Activated CD4-positive, alpha-beta T cell treated with anti-CD3 and anti-CD28 coated beads for 36 hours (primary cell): Measurements from ENCODE around the gene GGT6. TPM values are rescaled to one million over a fixed set of nuclear protein-coding genes. Genes with fewer than 3 reads are reported as not detected.
"Not testable (repeated sequence)": the region's sequence is repeated elsewhere in the genome, so short reads cannot be mapped to it uniquely, and the experiment has no call there.

ENCODE experiments used
- ATAC-seq: fragments of 200-7000 bp; cut with Tn5 transposase; one replicate; pipeline ENCODE4 v1.10.0; 2021; ENCODE audit warnings: mild to moderate bottlenecking, moderate library complexity
- CTCF ChIA-PET: fragments of 350-600 bp; sonication (Branson Sonifier 250); formaldehyde crosslinking; loops from one replicate; lab custom pipeline; 2021; ENCODE audit warnings: antibody characterized with exemption; lab: Charles Lee
- POLR2A ChIA-PET: fragments of 350-600 bp; sonication (Branson Sonifier 250); formaldehyde crosslinking; loops from one replicate; lab custom pipeline; 2021; ENCODE audit warnings: antibody characterized with exemption, inconsistent platforms; lab: Charles Lee
- DNase-seq: peaks from one replicate; pipeline ENCODE4 v3.0.0-alpha.2; 2020
- H3K27ac Mint-ChIP-seq: one replicate; pipeline ENCODE4 v1.8.0; 2021; ENCODE audit warnings: mixed read lengths
- H3K27me3 Mint-ChIP-seq: one replicate; pipeline ENCODE4 v1.8.0; 2021; ENCODE audit warnings: mixed read lengths
- H3K36me3 Mint-ChIP-seq: one replicate; pipeline ENCODE4 v1.8.0; 2021; ENCODE audit warnings: low read depth, mixed read lengths
- H3K4me1 Mint-ChIP-seq: one replicate; pipeline ENCODE4 v1.8.0; 2021; ENCODE audit warnings: mixed read lengths
- H3K4me3 Mint-ChIP-seq: one replicate; pipeline ENCODE4 v1.8.0; 2021; ENCODE audit warnings: mild to moderate bottlenecking, moderate library complexity, mixed read lengths
- H3K9me3 Mint-ChIP-seq: one replicate; pipeline ENCODE4 v1.8.0; 2021; ENCODE audit warnings: low read depth, mixed read lengths
- intact Hi-C, 2 experiments: fragments of 100-400 bp; cut with DNase I in 1 of 2; cut with micrococcal nuclease in 1 of 2; formaldehyde crosslinking; loops; one replicate each; pipeline versions ENCODE4 v1.14.2 to v1.15.1; 2022 to 2024; cut with DNase I, micrococcal nuclease
- total RNA-seq, 2 experiments: library from RNA; stranded (reverse); gene quantifications; one replicate each; pipeline ENCODE4 v1.2.3, GENCODE V29; 2021

GGT6 gene
- total RNA-seq, 2 experiments from 2014 or later, result not detected

GRCh38 chr17:4584101-4584916, 23.9 kb upstream of the GGT6 start, which contains the start of gene SMTNL2:
Gene SMTNL2 (plus strand): TSS chr17:4584529. CDS start chr17:4584606, 77 bp downstream.
- peak; percentile 65 for ATAC-seq
- intact Hi-C loops, result no loop called here
- ChIA-PET POLR2A (no interaction called here), CTCF (interaction anchor here (1.7 kb wide), 1 partner anchor 18 kb away, joined by 7 read pairs; no protein-coding TSS in a partner anchor)
- peak within 1 kb of the TSS; percentile 52 for H3K4me3 Mint-ChIP-seq
- H3K9me3 Mint-ChIP-seq, result no peaks in the 10 kb centered on the region
- DNase-seq, result peak; percentile 37
- H3K27me3 Mint-ChIP-seq, result peaks cover 43% of the 10 kb centered on the region
- no peak within 1 kb of the TSS for H3K27ac Mint-ChIP-seq
- peaks cover 5% of the 10 kb centered on the region for H3K4me1 Mint-ChIP-seq
- no peaks in the 10 kb centered on the region for H3K36me3 Mint-ChIP-seq

- H3K27me3 Mint-ChIP-seq, result peaks cover 43% of the 10 kb centered on the region
- peaks cover 5% of the 10 kb centered on the region for H3K4me1 Mint-ChIP-seq
- H3K27ac Mint-ChIP-seq, result no peak overlapping the region
- peak overlapping the region; percentile 52 for H3K4me3 Mint-ChIP-seq
- H3K36me3 Mint-ChIP-seq, result no peaks in the 10 kb centered on the region
- ATAC-seq, result peak; percentile 60
- CTCF ChIA-PET, result interaction anchor here (1.7 kb wide), 1 partner anchor 17 kb away, joined by 7 read pairs; no protein-coding TSS in a partner anchor
- DNase-seq, result peak; percentile 32
- intact Hi-C loops, result no loop called here
- POLR2A ChIA-PET, result no interaction called here
- no peaks in the 10 kb centered on the region for H3K9me3 Mint-ChIP-seq
Observed at GRCh38 chr17:4583782-4584100, 23.4 kb upstream of the GGT6 start.

GRCh38 chr17:4583206-4583605, 22.8 kb upstream of the GGT6 start:
- Mint-ChIP-seq H3K27ac (no peak overlapping the region), H3K4me1 (peaks cover 5% of the 10 kb centered on the region), H3K4me3 (no peak overlapping the region), H3K9me3 (no peaks in the 10 kb centered on the region), H3K36me3 (no peaks in the 10 kb centered on the region), H3K27me3 (peaks cover 43% of the 10 kb centered on the region)
- CTCF ChIA-PET, result interaction anchor here (1.7 kb wide), 1 partner anchor 17 kb away, joined by 7 read pairs; no protein-coding TSS in a partner anchor
- POLR2A ChIA-PET, result no interaction called here
- DNase-seq (no peak), ATAC-seq (no peak)
- intact Hi-C loops, result no loop called here

GRCh38 chr17:4582691-4583090, 22.3 kb upstream of the GGT6 start:
- Mint-ChIP-seq H3K4me1 (peaks cover 5% of the 10 kb centered on the region), H3K4me3 (no peak overlapping the region), H3K27ac (no peak overlapping the region), H3K36me3 (no peaks in the 10 kb centered on the region), H3K27me3 (peaks cover 43% of the 10 kb centered on the region), H3K9me3 (no peaks in the 10 kb centered on the region)
- no peak for DNase-seq
- ChIA-PET CTCF (interaction anchor here (0.9 kb wide), 1 partner anchor 16 kb away, joined by 5 read pairs; no protein-coding TSS in a partner anchor), POLR2A (no interaction called here)
- no peak for ATAC-seq
- intact Hi-C loops, result no loop called here

- intact Hi-C loops, result no loop called here
Observed at GRCh38 chr17:4582101-4582501, 21.7 kb upstream of the GGT6 start.

GRCh38 chr17:4580291-4580690, 19.9 kb upstream of the GGT6 start:
- Mint-ChIP-seq H3K9me3 (no peaks in the 10 kb centered on the region), H3K4me1 (peaks cover 5% of the 10 kb centered on the region), H3K27me3 (peaks cover 27% of the 10 kb centered on the region), H3K36me3 (no peaks in the 10 kb centered on the region), H3K27ac (no peak overlapping the region), H3K4me3 (no peak overlapping the region)
- ChIA-PET CTCF (interaction anchor here (0.7 to 2.1 kb wide), 3 partner anchors 11 to 316 kb away, joined by 3 to 6 read pairs (median 4); no protein-coding TSS in a partner anchor), POLR2A (interaction anchor here (0.6 kb wide), 1 partner anchor 14 kb away, joined by 5 read pairs; no protein-coding TSS in a partner anchor)
- ATAC-seq, result no peak
- DNase-seq, result no peak
- intact Hi-C loops, result no loop called here

More at GRCh38 chr17:4582101-4582501, 21.7 kb upstream of the GGT6 start:
- POLR2A ChIA-PET, result no interaction called here
- peaks cover 43% of the 10 kb centered on the region for H3K27me3 Mint-ChIP-seq
- no peaks in the 10 kb centered on the region for H3K9me3 Mint-ChIP-seq
- no peak for DNase-seq
- no peak overlapping the region for H3K27ac Mint-ChIP-seq
- no peak overlapping the region for H3K4me3 Mint-ChIP-seq
- no peak for ATAC-seq
- peaks cover 5% of the 10 kb centered on the region for H3K4me1 Mint-ChIP-seq
- CTCF ChIA-PET, result interaction anchor here (0.7 to 0.9 kb wide), 2 partner anchors 15 to 29 kb away, joined by 3 to 5 read pairs; no protein-coding TSS in a partner anchor
- no peaks in the 10 kb centered on the region for H3K36me3 Mint-ChIP-seq

GRCh38 chr17:4579678-4580077, 19.3 kb upstream of the GGT6 start:
- ChIA-PET CTCF (interaction anchor here (0.7 to 2.1 kb wide), 3 partner anchors 10 to 13 kb away, joined by 3 to 6 read pairs (median 4); no protein-coding TSS in a partner anchor), POLR2A (no interaction called here)
- Mint-ChIP-seq H3K27ac (no peak overlapping the region), H3K27me3 (peaks cover 23% of the 10 kb centered on the region), H3K4me1 (peaks cover 5% of the 10 kb centered on the region), H3K9me3 (no peaks in the 10 kb centered on the region), H3K36me3 (no peaks in the 10 kb centered on the region), H3K4me3 (no peak overlapping the region)
- ATAC-seq (no peak), DNase-seq (no peak)
- intact Hi-C loops, result no loop called here

GRCh38 chr17:4578349-4578748, 18.0 kb upstream of the GGT6 start:
- CTCF ChIA-PET, DNase-seq, H3K36me3 Mint-ChIP-seq, POLR2A ChIA-PET, H3K27ac Mint-ChIP-seq, H3K4me3 Mint-ChIP-seq, H3K9me3 Mint-ChIP-seq, H3K4me1 Mint-ChIP-seq, ATAC-seq, intact Hi-C loops: not testable (repeated sequence)
- peaks cover 17% of the 10 kb centered on the region for H3K27me3 Mint-ChIP-seq

- no peak for DNase-seq
- peaks cover 18% of the 10 kb centered on the region for H3K4me1 Mint-ChIP-seq
- intact Hi-C loops, result no loop called here
- no peak overlapping the region for H3K27ac Mint-ChIP-seq
- ATAC-seq, result no peak
- H3K27me3 Mint-ChIP-seq, result peaks cover 9% of the 10 kb centered on the region
- ChIA-PET CTCF (interaction anchor here (1.2 kb wide), 1 partner anchor 10 kb away, joined by 3 read pairs; no protein-coding TSS in a partner anchor), POLR2A (no interaction called here)
- H3K36me3 Mint-ChIP-seq, result no peaks in the 10 kb centered on the region
- peaks cover 2% of the 10 kb centered on the region for H3K9me3 Mint-ChIP-seq
- no peak overlapping the region for H3K4me3 Mint-ChIP-seq
Observed at GRCh38 chr17:4577386-4577993, 17.1 kb upstream of the GGT6 start.

GRCh38 chr17:4576729-4577322, 16.4 kb upstream of the GGT6 start:
- ATAC-seq, result no peak
- intact Hi-C loops, result no loop called here
- ChIA-PET POLR2A (no interaction called here), CTCF (interaction anchor here (1.2 kb wide), 1 partner anchor 10 kb away, joined by 3 read pairs; no protein-coding TSS in a partner anchor)
- Mint-ChIP-seq H3K36me3 (no peaks in the 10 kb centered on the region), H3K4me3 (no peak overlapping the region), H3K27me3 (peaks cover 7% of the 10 kb centered on the region), H3K9me3 (peaks cover 2% of the 10 kb centered on the region), H3K27ac (no peak overlapping the region), H3K4me1 (peaks cover 18% of the 10 kb centered on the region)
- DNase-seq, result no peak

- ATAC-seq (no peak), DNase-seq (no peak)
- ChIA-PET POLR2A (no interaction called here), CTCF (no interaction called here)
- no peak overlapping the region for H3K4me3 Mint-ChIP-seq
- H3K27me3 Mint-ChIP-seq, result peaks cover 8% of the 10 kb centered on the region
- H3K9me3 Mint-ChIP-seq, result peaks cover 2% of the 10 kb centered on the region
- intact Hi-C loops, result no loop called here
- no peak overlapping the region for H3K27ac Mint-ChIP-seq
- H3K4me1 Mint-ChIP-seq, result peaks cover 18% of the 10 kb centered on the region
- no peaks in the 10 kb centered on the region for H3K36me3 Mint-ChIP-seq
Observed at GRCh38 chr17:4576161-4576558, 15.8 kb upstream of the GGT6 start.
